GM19372 (cell line): Measurements from ENCODE around the gene STK10.
A peak's percentile ranks its signal among the peaks of the same experiment; 100 is the strongest.
"Not testable (repeated sequence)": the region's sequence is repeated elsewhere in the genome, so short reads cannot be mapped to it uniquely, and the experiment has no call there.

Source experiments
- ATAC-seq: cut with Tn5 transposase; IDR thresholded peaks from one replicate; pipeline ENCODE4 v1.9.1; 2021; ENCODE audit warnings: mild to moderate bottlenecking, low read depth, moderate library complexity; ENCODE audit not compliant: unreplicated experiment

Gene STK10

DNA sequence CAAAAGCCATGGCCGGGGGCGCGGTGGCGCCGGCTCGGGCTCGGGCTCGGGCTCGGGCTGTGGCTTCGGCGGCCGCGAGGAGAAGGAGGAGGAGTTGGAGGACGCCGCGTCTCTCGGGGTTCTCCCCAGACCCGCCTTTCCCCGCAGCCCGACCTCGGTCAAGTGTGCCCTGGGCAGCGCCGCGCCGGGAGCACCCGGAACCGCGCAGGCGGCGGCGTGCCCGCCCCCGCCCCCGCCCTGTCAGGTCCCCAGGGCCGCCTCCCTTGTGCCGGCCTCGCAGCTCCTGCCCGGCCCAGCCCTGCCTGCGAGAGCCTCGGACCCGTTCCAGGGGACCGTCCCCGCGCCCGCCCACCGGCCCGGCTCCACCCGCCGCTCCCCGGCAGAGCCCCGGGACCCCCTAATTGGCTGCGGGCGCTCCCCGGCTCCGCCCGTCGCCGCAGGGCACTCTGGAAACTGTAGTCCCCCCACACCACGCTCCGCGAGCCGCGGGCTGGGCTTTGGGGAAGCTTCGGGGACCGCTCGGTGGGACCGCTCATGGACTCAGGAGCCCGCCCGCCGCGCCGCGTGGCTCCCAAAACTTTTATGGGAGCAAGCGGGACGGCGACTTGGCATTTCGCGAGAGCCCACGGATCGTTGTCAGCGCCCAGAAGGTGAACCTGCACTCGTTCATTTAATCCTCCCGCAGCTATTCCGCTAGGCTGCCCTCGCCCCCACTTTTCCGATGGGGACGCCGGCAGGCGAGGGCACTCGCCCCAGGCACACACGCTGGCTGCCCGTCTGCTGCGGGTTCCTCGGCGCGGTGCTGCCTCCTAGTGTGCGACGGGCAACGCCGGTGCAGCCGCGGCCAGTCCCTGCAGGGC is at the start of gene STK10:
STK10 (minus strand) TSS at position 192 of the 860 bp plus-strand sequence; CDS start at position 10, 182 bp downstream.
- peak; percentile 65 for ATAC-seq

DNA sequence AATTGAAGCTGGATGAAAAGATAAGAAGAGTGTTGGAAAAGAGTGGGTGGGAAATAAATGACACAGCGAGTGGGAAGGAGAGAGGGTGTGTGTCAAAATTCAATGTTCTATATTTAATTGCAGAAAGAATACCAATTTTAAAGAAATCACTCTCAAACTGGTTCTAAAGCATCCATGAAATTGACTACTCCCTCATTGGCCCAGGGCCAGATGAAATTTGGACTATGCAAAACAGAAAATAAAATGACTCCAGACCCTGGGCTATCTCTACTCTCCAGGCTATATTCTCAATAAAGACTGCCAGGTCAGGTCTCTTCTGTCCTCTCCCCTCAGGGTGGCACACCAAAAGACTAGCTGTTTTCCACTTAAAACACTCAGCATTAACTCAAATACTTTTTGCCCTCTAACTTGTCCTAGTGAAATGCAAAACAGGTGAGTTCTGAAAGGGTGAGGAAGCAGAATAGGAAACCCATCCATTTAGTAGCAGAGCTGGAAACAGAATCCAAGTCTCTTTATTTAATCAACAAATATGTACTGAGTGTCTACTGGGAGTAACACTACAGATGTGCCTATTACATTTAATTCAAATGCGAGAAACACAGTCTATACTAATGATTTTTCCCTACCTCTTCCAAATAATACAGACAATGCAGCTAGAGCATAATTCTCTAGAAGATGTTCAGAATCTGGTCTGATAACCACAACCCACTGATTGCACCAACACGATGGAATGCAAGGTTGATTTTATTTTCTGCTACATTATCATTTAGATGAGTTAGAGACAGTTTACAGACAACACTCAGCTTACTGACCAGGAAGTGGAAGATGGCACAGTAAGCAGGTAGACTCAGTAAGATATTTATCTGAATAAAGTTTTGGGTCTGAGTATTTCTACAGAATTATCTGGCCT is 48.1 kb upstream of the STK10 start:
- no peak for ATAC-seq

DNA sequence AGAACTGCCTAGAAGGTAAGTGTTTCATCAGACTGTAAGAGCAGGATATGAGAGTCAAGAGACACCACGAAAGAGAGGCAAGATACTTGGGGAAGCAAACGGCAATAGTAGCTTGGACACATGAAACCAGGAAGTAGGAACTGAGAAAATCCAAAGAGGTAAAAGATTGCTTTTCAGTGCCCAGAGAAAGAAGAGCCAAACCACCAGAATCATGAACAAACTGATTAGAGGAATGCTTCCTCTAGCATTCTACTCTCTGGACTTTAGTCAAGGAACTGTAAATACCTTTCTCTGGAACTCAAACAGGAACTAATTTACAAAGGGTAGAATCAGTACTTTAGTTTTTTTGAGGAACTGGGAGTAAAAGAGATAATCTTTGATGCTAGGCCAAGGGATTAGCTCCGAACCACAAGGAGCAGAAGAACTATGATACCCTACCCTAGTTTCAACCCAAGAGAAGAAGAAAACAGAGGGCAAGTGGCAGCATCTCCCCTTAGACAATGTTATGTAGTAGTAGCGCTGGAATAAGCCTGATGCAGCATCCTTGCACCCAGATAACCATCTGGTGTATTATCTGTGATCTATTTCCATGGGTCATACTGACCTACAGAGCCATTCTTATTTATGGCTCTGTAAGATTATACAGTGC is 47.2 kb upstream of the STK10 start:
- peak; percentile 76 for ATAC-seq

DNA sequence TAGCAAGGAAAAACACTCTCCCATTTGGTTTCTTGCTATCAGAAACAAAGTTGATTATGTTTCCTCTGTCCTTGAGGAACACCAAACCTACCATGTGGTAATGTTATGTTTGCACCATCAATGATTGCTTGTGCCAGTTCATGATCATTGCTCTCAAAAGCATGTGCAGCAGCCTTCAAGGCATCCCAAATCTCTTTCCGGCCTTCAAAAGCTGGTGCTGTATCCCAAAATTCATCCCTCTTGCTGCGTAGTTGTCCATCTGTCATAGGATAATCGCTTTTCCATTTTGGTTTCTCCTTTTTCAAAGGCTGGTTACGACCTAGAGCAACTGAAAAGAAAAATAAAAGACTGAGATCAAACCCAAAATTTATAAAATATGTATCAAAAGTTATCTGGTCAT is 46.0 kb upstream of the STK10 start:
- ATAC-seq = no peak

DNA sequence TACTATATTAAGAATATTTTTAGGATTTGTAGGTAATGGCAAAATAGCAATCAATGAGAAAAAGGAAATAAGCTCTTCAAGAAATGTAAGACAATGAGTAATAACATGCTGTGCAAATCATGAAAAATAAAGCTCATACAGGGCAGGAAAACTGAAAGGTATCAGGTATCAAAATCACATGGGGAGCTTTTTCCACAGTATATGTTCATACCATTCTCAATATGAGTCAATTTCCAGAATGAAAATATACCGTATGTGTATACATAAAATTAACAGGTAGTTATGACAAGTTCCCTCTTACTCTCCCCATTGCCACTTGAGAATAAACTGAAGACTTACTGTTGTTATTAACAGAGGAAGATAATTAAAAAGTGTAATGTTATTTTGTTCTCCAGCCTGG is 41.9 kb upstream of the STK10 start:
- ATAC-seq = no peak

DNA sequence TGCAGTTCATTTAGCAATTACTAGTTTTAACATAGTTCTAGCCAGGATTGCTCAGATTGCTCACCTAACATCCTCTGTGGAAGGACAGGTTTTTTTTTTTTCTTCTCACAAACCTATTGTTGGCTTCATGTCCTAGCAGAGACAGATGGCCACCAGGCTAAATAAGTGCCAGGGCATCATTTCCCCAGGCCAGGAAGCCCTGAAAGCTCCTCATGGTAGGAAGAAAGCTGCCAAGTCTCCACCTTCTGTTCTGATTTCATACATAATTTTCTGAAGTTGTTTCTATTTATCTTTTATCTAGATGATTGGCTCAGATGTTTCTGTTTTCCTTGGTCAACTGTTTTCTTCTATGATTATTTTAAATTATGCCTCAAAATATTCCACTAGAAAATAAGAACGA is 37.0 kb upstream of the STK10 start:
- no peak for ATAC-seq

DNA sequence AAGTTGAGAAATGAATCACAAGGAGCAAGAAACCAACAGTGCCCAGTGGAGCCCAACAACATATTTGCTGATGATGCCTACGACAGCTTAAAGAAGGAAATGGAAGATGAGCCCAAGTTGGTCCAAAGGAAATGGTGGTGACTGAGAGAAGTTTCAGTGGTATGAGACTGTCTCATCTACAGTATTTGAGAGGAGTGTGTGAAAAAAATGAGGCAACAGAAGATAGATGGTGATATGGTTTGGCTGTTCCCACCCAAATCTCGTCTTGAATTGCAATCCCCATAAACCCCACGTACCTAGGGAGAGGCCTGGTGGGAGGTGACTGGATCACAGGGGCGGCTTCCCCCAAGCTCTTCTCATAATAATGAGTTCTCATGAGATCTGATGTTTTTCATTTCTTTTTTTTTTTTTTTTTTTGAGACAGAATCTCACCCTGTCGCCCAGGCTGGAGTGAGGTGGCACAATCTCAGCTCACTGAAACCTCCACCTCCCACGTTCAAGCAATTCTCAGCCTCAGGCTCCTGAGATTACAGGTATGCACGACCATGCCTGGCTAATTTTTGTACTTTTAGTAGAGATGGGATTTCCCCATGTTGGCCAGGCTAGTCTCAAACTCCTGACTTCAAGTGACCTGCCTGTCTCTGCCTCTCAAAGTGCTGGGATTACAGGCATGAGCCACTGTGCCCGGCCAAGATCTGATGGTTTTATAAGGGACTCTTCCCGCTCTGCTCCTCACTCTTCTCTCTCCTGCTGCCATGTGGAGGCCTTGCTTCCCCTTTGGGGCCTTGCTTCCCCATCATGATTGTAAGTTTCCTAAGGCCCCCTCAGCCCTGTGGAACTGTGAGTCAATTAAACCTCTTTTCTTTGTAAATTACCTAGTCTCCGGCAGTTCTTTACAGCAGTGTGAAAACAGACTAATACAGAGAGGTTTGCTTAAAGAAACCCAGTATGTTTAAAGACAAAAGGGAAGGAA is 36.2 kb upstream of the STK10 start:
- peak; percentile 71 for ATAC-seq

DNA sequence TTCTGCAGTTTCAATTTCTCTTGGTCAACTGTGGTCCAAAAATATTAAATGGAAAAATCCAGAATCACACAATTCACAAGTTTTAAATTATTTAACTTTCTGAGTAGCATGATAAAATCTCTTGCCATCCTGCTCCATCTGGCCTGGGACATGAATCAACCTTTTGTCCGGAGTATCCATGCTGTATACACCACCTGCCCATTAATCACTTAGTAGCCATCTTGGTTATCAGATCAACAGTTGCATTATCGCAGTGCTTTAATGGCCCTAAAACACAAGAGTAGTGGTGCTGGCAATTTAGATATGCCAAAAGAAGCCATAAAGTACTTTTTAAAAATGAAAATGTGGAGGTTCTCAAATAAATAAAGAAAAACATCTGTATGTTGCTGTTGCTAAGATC is 31.3 kb upstream of the STK10 start:
- no peak for ATAC-seq

DNA sequence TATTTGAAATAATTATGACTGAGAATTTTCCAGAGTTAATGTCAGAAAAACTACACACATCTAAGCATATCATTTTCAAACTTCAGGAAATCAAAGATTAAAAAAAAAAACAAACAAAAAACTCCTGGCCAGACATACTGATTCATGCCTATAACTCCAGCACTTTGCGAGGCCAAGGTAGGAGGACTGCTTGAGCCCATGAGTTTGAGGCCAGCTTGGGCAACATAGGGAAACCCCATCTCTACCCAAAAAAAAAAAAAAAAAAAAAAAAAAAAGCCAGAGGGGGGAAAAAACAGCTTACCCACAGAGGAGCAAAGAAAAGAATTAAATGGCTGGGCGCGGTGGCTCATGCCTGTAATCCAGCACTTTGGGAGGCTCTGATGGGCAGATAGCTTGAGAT is 28.3 kb upstream of the STK10 start:
- ATAC-seq = no peak

DNA sequence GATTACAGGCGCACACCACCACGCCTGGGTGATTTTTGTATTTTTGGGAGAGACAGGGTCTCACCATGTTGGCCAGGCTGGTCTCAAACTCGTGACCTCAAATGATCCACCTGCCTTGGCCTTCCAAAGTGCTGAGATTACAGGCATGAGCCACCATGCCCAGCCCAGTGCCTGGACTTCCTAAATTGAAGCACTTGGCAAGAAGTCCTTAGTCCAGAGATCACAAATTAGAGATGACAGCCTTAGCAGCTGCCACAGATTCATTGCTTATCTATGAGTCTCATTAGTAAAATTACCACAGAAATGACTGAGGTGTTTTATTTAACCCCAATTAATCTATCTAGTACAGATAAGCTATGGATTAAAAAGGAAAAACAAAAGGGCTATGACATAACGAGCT is 25.1 kb upstream of the STK10 start:
- ATAC-seq = no peak

DNA sequence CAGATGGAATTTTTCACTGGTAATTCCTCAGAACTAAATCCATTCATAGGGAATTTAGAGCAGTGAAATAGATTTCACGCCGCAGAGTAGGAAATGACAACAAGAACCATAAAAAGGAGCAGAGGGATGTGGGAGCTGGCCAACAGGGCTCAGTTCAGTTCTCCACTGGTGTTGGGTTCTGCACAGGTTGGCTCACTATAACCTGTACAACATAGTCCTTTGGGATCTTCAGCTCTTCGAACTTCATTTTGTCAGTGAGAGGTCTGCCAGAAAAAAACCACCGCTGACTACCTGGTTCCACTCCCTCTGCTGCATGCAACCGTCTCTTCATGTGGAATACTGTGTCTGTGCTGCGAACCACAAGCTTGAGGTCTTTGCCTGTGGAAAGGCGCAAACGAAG is 23.7 kb upstream of the STK10 start:
- ATAC-seq = no peak

DNA sequence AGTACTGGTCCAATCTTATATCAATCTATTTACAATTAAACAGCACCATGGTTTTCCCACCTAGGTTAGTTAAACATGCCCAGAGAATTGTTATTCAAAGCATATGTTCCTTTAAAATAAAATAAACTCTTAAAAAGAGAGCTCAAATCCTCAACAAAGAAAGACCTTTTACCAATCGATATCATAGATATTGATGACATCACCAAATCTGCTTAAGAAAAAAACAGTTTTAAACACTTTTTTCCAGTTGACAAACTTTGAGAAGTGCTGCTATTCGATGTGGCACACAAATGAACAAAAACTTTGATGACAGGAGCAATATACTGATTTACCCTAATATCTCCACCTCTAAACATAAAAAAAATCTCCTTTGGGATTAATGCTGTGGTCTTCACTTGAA is 21.7 kb upstream of the STK10 start:
- ATAC-seq = no peak

DNA sequence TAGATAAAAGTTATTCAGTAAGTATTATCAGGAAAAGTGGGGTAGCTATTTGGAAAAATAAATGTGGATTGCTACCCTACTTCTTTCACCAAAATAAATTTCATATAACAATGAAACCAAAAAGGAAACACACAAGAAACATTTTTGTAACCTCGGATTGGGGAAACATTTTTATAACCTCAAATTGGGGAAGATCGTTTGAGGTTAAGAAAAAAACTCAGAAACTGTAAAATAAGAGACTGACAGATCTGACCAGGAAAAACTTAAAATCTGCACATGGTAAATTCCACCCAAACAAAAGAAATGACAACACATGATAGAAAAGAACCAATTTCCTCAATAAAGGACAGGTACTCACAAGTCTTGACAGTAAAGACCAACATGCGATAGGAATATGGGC is 19.5 kb upstream of the STK10 start:
- no peak for ATAC-seq

DNA sequence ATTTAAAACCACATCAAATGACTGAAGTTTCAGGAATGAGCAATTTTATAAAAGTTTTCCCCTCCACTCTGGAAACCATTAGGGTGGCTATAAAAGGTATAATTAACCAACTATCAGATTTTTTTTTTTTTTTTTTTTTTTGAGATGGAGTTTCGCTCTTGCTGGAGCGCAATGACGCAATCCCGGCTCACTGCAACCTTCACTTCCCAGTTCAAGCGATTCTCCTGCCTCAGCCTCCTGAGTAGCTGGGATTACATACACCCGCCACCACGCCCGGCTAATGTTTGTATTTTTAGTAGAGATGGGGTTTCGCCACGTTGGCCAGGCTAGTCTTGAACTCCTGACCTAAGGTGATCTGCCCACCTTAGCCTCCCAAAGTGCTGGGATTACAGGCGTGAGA is 18.0 kb upstream of the STK10 start:
- not testable (repeated sequence) for ATAC-seq

DNA sequence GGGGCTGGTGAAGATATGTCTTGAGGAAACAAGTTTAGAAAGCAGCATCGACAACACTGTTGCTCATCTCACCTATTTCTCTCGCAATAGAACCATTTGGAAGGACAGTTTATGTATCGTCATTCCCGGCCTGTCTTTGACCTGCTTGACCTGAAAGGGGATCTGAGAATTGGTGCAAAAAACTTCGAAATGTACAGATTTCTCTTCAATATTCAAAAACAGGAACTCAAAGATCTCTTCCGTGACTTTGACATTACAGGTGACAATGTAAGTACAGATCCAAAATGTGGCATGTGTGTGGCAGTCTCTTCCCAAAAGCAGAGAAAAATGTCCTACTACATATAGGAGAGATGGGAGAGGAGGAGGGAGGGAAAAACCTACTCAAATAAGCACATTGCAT is 12.5 kb upstream of the STK10 start:
- ATAC-seq = no peak

DNA sequence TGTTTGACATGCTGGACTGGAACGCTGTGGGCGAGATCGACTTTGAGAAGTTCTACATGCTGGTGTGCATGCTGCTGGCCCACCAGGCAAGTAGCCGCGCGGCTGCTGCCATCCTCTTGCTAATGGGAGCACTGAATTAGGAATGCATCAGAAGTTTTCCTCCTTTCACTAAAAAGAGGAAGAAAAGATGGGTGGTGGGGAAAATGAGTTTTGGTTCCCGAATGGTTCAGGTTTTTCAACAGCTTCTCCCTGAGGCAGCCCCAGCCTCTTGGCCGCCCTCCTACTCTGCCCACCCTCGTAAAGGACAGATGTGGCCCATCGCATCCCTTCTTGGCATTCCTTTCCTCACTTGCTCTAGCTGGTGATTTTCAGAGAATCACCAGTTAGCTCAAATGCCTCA is 11.4 kb upstream of the STK10 start:
- no peak for ATAC-seq

DNA sequence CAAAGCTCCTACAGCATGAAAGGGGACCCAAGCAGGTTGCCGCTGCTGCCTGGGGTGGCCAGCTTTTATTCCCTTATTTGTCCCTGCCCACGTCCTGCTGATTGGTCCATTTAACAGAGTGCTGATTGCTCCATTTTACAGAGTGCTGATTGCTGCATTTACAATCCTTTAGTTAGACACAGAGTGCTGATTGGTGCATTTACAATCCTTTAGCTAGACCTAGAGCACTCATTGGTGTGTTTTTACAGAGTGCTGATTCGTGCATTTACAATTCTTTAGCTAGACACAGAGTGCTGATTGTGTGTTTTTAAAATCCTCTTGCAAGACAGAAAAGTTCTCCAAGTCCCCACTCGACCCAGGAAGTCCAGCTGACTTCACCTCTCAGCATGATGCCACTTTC is 9.8 kb upstream of the STK10 start:
- ATAC-seq = not testable (repeated sequence)

DNA sequence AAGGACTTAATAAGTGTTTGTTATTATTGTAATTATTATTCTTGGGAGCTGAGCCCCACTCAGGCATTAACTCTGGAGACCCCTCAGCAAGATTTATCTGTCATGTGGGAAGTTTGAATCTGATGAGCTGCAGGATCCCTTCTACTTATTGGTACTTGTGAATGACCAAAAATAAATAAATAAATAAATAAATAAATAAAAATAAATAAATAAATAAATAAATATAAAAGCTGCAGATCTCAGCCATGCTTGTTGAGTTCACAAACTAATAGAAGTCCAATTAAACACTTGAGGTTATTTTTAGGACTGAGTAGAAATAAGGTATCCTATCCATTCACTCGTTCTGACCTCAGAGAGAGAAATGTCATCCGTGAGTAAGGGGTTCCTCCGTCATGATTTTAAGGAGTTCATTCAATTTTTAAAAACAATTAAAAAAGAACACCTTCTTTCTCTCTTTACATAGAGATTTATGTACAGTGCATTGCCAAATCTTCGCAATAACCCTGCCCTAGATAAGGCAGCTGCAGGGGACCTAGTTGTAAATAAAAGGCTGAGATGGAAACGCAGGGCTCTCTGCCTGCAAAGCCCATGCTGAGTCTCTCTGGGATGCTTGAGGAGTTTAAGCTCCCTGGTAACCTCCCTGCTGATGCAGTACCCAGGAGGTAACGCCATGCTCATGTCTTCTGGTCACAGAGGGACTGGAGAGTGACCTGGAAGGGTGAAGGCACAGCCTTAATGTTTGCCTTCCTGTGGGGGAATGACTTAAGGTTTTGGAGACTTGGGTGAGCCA is 7.2 kb upstream of the STK10 start:
- no peak for ATAC-seq

DNA sequence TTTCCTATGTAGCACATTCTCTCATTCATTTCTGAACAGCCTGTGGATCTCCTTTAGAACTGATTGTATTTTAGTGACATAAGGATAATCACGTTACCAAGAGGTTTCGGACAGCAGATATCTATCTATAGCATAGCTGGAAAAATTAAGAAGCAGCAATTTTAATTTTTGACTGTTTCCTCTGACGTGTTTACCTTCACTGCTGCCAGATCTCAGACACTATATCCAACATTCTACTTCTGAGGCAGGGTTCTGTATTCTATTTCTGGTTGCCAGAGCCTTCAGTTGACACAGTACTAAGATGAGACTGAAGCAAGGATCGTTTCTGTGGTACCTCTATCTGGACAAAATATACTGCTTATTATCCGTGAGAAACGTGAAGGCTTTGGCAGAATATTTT is 5.8 kb upstream of the STK10 start, which contains the start of gene EFCAB9:
EFCAB9 (plus strand) TSS at position 301 of the 400 bp plus-strand sequence; CDS start at position 302, 1 bp downstream.
- ATAC-seq = no peak
